ENCODE measurements around the gene MCTP1. TPM values are rescaled to one million over a fixed set of nuclear protein-coding genes. Genes with fewer than 3 reads are reported as not detected.
"Not testable (repeated sequence)": the region's sequence is repeated elsewhere in the genome, so short reads cannot be mapped to it uniquely, and the experiment has no call there.

The MCTP1 gene
- polyA plus RNA-seq, 3 donors = 4.3 to 7.8 (median 5.6) TPM

GRCh38 chr5:94885931-94886330, 399.0 kb downstream of the MCTP1 start:
- DNase-seq = no peak

DNA sequence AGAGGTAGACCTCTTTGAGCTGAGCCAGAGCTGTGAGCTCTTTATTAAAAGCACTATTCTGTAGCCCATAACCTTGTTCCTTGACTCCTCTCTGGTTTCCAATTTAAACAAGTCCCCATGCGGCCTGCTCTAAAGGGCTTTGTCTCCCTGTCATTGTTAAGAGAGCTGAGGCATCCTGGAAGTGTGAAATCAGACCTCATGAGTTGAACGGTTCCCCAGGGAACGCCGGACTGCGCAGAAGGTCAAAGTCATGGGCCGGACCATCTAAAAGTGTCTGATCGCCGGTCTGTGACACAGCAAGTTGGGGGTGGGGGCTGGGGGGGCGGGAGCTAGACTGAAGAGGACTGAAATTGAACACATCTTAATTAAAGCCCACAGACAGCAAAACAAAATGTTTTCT, 400.6 kb downstream of the MCTP1 start:
- peak; percentile 88 for DNase-seq

GRCh38 chr5:94872526-94872925, 412.4 kb downstream of the MCTP1 start:
- DNase-seq = no peak

- DNase-seq = no peak
These were observed 414.2 kb downstream of the MCTP1 start for GRCh38 chr5:94870511-94871183.

GRCh38 chr5:94869921-94870320, 415.0 kb downstream of the MCTP1 start:
- no peak for DNase-seq

DNA sequence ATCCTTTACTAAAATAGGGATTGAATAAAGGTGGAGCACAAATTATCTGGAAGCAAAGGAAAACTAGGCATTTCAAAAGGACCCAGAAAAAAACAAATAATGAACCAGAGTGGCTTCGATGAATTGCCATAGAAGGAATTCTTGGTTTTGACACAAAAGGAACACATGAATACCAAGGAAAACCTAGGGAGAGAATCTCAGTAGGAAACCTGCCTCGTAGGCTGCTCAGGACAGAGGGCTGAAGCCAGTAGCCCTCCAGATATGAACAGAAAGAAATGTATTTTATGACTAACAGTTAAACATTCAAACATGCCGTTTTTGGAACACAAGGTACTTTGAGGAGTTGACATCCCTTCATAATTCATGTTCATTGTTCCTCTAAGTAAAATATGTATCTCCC, 420.9 kb downstream of the MCTP1 start:
- no peak for DNase-seq

- DNase-seq = no peak
These were observed 427.8 kb downstream of the MCTP1 start for GRCh38 chr5:94857111-94857510.

DNA sequence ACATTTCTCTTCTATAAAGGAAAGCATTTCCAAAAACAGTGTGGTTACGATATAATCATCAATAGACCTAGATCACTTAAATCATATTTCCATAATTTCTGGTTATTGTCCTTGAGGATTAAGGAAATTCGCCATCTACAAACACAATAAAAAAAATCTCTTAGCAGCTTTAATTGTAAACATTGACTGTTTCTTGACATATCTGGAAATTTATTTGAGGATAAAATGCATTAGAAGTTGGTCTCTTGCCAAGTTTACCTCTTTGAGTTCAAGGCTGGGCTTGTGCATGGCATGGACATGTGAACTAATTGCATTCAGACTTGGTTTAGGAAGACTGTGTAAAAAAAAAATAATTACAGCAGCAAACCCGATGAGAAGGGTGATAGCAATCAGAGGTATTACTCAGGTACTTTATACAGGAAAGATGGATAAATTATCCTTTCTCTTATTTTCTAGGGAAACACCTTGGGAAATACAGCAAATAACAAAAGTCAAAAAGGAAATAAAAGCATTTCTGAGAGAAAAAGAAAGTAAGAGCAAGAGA, 428.6 kb downstream of the MCTP1 start:
- DNase-seq = no peak

DNA sequence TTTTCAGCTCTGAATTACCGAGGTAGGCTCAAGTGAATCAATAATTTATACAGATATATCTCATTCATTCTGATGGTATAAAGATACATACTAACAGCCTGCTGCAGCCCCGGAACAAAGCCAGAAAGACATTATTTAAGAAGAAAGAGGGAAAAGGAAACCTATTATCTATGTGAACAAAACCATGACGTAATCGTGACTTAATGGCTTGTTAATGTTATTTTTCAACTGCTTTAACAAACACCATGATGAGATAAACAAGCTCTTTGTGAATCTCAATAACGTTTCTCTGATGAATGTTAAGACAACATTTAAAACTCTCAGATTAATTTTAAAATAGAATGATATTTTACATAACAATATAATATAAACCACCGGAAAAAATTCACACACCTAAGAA, 429.4 kb downstream of the MCTP1 start:
- DNase-seq = no peak

GRCh38 chr5:94853120-94853519, 431.8 kb downstream of the MCTP1 start:
- no peak for DNase-seq

- DNase-seq = no peak
These were observed 433.9 kb downstream of the MCTP1 start for GRCh38 chr5:94850960-94851359.

- DNase-seq = peak; percentile 67
These were observed 434.8 kb downstream of the MCTP1 start for GRCh38 chr5:94849821-94850736.

DNA sequence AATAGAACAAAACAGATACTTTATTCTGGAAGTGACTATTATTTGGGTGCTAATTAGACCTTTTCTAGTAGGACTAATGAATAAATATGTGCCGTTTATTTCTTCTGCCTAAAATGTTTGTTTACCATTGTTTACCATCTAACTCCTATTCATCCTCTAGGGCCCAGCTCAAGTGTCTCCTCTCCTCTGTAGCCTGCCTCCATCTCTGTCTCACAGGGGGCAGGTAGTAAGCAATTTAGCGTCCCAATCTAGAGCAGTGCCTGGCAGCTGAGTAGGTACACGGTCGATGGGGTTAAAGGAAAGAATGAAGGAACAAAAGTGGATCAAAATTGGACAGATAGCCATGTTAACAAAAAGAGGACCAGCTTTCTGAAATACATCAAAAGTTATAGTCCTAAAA, 435.6 kb downstream of the MCTP1 start:
- no peak for DNase-seq

DNA sequence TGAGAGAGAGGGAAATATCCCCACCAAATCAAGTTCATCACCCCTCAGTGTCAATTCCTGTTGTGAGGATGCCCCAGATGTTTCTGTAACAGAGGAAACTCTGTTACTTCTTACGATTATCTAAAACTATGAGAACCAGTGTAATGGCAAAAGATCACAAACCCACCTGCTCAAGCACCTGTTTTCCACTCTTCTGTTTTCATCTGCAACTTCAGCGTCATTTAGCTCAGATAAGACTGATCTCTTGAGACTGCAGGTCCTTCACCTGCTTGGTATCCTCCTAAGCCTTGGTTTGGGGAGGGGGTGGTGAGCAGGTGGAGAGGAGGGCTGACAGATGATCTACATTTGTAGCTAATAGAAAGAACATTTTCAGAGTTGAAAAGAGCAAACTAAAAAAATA, 437.2 kb downstream of the MCTP1 start:
- DNase-seq = no peak

- no peak for DNase-seq
These were observed 437.9 kb downstream of the MCTP1 start for GRCh38 chr5:94847019-94847418.

DNA sequence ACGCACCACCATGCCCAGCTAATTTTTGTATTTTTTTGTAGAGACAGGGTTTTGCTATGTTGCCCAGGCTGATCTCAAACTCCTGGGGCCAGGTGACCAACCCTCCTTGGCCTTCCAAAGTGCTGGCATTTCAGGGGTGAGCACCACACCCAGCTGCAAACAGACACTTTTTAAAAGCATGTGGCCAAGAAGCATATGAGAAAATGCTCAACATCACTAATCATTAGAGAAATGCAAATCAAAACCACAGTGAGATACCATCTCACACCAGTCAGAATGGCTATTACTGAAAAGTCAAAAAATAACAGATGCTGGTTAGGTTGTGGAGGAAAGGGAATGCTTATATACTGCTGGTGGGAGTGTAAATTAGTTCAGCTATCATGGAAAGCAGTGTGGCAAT, 439.2 kb downstream of the MCTP1 start:
- not testable (repeated sequence) for DNase-seq

DNA sequence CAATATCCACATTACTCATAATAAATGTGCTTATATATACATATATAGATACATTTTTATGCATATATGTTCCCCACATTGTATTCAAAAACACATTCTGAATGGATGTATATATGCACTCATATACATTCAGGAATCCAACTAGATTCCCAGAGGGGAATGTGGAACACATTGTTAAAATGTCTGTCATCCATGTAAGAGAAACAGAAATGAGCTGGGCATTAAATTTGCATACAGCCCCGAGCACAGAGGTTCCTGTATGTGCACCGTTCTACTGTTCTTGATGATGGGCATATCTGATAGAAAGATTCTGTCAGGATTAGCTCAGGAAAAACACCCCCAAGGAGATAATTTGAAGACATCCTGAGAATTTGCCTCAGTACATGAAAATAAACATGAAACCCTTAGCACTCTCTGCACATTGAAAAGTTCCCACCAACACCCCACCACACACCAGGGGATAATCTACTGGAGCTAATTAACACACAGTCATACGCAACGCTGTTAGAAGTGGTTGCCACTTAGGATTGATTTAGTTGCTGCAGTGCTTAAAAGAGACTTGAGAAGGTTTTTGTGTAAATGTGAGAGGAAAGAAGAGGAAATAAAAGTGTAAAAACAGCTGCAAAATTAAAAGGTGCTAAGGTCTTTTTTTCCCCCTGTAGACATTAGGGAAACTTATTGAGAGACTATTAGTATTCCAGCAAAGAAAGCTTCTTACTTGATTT, 443.1 kb downstream of the MCTP1 start:
- no peak for DNase-seq

GRCh38 chr5:94833851-94834250, 451.0 kb downstream of the MCTP1 start:
- DNase-seq = no peak

DNA sequence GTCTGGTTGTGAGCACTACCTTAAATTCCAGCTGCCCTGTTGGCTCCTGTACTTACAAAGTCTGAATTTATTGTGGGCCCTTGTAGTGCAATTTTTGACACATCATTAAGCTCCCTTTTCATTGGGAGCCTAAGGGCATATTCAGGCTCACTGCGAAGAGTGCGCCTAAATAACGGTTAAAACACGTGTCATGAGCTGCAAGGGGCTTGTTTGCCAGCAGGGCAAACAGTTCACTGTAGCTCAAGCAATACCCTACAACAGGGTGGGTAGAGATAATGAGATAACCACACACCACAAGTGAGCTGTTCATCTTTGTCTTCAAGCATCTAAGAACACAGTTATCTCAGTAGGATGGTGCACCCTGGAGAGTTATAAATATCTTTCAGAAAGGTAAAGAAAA, 452.2 kb downstream of the MCTP1 start:
- no peak for DNase-seq

- no peak for DNase-seq
These were observed 454.4 kb downstream of the MCTP1 start for GRCh38 chr5:94830520-94830919.

- not testable (repeated sequence) for DNase-seq
These were observed 456.7 kb downstream of the MCTP1 start for GRCh38 chr5:94828222-94828621.

DNA sequence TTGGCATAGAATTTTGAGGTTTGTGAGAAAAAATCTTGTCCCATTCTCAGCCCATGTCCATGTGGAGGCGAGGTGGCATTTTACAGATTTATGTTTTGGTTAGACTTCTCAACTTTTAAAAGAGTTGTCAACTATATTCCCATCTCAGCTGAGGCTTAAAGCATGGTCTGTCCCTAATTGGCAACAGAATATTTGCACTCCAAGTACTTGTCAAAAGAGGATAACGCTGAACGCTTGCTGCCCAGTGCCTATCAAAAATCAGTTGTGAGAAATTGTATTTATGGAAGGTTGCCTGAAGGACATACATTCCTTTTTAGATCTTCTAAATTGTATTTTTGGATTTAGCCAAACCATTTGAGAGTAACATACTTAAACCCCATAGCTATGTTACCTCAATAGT, 464.4 kb downstream of the MCTP1 start:
- DNase-seq = no peak
